ENCODE measurements around the gene ZFP64. TPM values are rescaled to one million over a fixed set of nuclear protein-coding genes. Genes with fewer than 3 reads are reported as not detected.
"Not testable (repeated sequence)": the region's sequence is repeated elsewhere in the genome, so short reads cannot be mapped to it uniquely, and the experiment has no call there.

Gene ZFP64
- total RNA-seq, 2 donors from 2014 or later: 8.1 to 11.7 TPM

DNA sequence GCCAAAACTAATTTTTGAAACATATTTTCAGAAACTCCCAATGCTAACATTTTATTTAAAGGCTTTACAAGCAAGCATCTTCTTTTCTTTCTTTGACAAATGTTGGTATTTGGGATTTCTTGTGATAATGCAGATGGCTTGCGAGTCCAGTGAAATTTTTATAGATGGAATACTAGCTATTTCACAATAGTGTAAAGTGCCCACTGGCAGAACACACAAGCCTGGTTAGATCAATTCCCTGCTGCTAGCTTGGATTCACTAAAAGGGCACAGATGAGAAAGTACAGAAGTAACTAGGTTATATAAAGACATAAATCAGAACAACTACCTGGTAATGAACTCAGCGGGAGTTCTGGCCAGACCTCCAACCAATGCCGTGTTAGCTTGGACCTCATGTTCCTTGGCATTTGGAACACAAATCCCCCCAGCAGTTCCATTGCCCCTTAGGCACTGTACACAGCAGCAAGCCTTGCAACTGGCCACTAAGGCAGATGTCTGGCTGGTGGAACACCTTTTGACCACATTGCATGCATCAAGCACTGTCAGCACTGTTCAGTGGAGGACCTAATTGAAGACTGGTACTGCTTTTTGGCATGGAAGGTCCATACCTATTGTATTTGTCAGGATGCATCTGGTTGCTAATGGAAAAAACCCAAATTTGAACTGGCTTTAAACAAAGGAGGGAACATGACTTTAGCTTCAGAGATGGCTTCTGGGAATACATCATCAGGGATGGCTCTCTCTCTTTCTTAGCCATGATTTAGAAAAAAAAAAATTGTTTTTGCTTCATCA lies 15.6 kb upstream of the ZFP64 start:
- DNase-seq (ENCODE audit: low spot score): no peak
- intact Hi-C loops (cut with DNase I): no loop called here

- no peak for DNase-seq (ENCODE audit: low spot score)
- intact Hi-C loops (cut with DNase I): no loop called here
Measured at GRCh38 chr20:52204136-52204535, 12.6 kb upstream of the ZFP64 start.

DNA sequence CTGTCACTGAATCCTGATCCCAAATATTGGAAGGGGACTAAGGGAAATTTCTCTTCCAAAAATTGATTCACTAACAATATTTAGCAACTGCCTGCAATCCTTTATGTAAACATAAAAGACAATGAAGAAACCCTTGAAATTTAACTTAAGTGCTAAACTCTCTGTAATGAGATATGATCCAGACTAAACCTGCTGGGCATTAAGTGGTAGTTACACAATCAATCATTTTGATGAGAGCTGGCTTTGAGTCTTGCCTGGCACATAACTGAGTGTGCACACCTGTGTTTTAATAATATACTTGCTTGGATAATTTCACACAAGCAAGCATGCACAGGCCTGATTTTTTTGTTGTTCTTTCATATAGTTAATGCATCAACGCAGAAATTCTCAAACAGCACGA lies 9.8 kb upstream of the ZFP64 start:
- intact Hi-C loops (cut with DNase I): no loop called here
- no peak for DNase-seq (ENCODE audit: low spot score)

- no peak for DNase-seq (ENCODE audit: low spot score)
- intact Hi-C loops (cut with DNase I): no loop called here
Measured at GRCh38 chr20:52200870-52201269, 9.3 kb upstream of the ZFP64 start.

DNA sequence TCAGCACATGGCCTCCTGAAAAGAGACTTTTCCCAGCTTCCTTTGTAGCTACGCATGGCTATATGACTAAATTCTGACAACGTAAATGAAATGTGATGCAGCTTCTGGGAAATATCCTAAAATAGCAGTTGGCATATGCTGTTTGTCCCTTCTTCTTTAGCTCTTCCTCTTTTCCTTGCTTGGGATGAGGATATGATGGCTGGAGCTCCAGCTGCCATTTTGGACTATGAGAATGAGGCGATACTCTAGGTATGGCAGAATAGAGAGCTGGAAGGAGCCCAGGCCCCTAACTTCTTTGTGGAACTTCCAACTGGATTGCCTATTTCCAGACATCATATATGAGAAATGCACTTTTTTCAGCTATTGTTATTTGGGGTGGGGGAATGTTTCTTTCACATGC lies 5.3 kb upstream of the ZFP64 start:
- DNase-seq (ENCODE audit: low spot score): no peak
- intact Hi-C loops (cut with DNase I): no loop called here

DNA sequence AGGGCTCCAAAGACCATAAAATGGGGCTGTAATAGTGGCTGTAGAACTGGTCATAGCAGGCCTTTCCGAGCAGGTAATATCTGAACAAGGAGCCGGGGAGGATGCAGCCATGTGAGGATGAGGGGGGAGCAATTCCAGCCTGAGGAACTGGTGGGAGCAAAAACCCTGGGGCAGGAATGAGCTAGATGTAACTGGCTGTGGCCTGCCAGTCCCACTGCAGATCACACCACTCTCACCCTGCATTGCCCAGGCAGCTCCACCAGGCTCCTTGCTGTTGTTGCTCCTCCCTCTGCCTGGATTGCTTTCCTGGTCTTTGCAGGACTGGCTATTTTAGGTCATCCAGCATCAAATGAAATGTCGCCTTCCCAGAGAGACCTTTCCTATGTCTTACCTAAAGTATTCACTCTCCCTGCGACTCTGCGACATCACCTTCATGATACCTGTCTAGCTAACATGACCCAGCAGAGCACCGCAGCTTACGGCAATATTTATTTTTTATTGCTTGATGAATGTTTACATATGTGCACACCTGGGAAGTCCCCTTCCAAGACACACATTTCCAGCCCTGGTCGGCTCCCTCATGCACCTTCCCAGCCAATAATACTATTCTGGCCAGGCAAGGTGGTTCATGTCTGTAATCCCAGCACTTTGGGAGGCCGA lies 2.4 kb upstream of the ZFP64 start:
- intact Hi-C loops (cut with DNase I): no loop called here

GRCh38 chr20:52193133-52193532 lies 1.6 kb upstream of the ZFP64 start:
- intact Hi-C loops (cut with DNase I): no loop called here
- DNase-seq (ENCODE audit: low spot score): no peak

More for the DNA sequence above, 2.4 kb upstream of the ZFP64 start:
- no peak for DNase-seq (ENCODE audit: low spot score)

DNA sequence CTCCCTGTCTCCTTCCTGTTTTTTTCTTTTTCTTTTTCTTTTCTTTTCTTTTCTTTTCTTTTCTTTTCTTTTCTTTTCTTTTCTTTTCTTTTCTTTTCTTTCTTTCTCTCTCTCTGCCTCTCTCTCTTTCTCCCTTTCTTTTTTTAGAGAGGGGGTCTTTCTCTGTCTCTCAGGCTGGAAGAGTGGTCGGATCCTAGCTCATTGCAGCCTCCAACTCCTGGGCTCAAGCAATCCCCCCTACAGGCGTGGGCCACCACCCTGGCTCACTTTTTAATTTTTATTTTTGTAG lies 1.1 kb upstream of the ZFP64 start:
- DNase-seq (ENCODE audit: low spot score); intact Hi-C loops (cut with DNase I): not testable (repeated sequence)

DNA sequence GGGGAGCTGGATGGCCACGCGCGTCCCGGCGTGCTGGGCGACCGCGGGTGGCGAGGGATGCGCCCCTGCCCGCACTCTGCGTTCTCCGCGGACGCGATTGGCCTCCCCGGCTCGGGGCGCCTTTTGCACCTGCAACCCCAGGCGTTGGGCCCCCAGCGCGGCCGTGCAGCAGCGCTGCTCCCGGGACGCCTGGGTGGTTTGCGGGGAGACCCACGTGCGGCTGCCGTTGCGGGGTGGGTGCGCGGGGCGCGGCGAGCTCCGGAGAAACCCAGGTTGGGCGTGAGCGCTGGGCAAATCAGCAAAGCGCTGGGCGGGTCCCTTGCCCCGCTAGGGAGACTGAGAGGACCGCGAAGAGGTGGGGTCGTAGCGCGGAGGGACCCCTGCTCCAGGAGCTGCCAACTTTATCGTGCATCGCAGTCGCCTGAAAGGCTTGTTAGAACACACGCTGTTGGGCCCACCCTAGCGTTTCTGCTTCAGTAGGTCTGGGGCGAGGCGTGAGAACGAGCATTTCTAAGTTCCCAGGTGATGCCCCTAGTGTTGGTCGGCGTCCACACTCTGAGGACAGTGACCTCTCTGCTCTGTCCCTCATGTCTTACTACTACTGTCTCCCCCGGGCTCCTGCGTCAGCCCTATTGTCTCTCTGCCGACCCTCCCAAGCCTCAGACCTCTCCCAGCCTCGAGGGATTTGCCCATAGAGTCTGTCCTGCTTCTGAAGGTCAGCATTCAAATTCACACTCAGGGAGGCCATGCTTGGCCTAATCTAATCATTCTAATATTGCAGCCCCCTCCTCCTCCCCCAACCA lies 538 bp upstream of the ZFP64 start:
- intact Hi-C loops (cut with DNase I): no loop called here
- no peak for DNase-seq (ENCODE audit: low spot score)

DNA sequence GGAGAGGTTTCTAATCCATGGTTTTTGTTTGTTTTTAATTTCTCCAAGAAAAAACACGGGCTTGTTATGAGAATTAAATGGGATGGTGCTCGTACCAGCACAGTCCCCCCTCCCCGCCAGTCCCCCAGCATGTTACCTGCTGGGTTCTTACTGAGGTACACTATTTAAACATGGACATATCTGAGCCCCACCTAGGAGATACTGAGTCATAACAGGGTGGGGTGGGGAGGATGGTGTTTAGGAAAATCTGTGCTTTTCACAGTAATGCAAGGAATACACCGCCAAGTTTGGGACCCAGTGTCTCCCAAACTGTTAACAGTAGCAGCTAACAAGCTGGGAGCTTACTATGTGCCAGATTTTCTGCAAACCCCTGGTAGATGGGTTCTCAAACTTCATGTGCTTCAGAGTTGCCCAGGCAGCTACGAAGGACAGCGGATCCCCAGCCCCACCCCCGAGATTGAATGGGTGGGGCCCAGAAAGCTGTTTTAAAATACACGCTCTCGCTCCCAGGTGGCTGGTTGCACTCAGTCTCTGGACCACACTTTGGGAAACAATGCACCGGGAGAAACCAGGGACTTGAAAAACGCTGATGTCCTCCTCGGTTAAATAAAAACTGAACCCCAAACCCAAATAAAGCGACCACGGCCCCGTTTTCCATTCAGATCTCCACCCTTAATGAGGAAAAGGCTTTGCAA lies 995 bp downstream of the ZFP64 start:
- intact Hi-C loops (cut with DNase I): no loop called here
- DNase-seq (ENCODE audit: low spot score): no peak

- intact Hi-C loops (cut with DNase I): no loop called here
Measured at GRCh38 chr20:52181766-52182165, 9.8 kb downstream of the ZFP64 start.

GRCh38 chr20:52180180-52180840 lies 11.3 kb downstream of the ZFP64 start:
- intact Hi-C loops (cut with DNase I): no loop called here
- DNase-seq (ENCODE audit: low spot score): no peak

More at GRCh38 chr20:52181766-52182165, 9.8 kb downstream of the ZFP64 start:
- DNase-seq (ENCODE audit: low spot score): no peak

GRCh38 chr20:52179331-52180179 lies 12.0 kb downstream of the ZFP64 start:
- DNase-seq (ENCODE audit: low spot score): no peak
- intact Hi-C loops (cut with DNase I): no loop called here

- intact Hi-C loops (cut with DNase I): no loop called here
Measured at GRCh38 chr20:52178691-52179090, 12.9 kb downstream of the ZFP64 start.

DNA sequence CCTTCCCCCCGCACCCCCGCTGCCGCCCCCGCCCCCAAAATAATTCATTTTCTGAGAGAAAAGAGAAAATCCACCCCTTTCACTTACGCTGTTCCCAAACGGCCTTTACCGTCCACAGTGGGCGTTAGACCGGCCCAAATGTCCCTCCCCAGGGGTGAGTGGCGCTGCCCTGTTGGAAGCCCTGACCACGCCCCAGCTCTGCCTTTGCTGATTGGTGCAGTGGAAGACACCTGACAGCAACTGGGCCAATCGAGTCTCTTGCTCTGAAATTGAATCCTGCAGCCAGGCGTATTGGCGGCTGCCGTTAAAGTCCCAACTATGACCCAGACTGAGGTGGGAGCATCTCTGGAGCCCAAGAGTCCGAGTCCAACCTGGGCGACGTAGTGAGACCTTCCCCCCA lies 15.7 kb downstream of the ZFP64 start:
- intact Hi-C loops (cut with DNase I): no loop called here
- no peak for DNase-seq (ENCODE audit: low spot score)

More at GRCh38 chr20:52178691-52179090, 12.9 kb downstream of the ZFP64 start:
- DNase-seq (ENCODE audit: low spot score): no peak

DNA sequence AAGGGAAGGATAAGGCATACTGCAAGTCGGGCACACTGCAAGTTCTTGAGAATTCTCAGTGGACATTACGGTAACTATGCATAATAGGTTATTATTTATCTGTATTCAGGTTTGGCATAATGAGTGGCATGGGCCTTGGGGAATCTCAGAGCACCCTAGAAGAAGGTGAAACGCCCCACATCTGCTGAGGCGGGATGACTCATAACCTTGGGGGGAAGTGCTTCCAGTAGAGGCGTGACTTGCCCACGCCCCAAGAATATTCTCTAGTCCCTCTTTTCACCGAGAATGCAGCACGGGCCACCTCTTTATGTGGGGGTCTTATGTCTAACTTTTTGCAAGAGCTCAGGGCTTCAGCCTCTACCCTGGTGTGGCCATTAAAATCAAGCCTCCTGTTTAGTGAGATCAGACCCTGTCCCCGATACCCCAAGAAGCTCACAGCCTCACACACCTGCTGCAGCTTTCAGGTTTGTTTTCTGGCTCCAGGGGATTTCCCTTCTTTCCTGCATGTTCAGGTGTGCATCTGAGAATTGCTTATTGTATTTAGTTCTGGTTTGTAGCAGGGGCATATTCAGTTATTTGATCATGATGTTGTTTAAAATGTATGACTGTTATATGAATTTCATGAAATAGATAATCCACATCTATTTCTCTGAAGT lies 19.1 kb downstream of the ZFP64 start:
- intact Hi-C loops (cut with DNase I): no loop called here
- DNase-seq (ENCODE audit: low spot score): no peak

GRCh38 chr20:52171025-52171424 lies 20.6 kb downstream of the ZFP64 start:
- intact Hi-C loops (cut with DNase I): no loop called here
- no peak for DNase-seq (ENCODE audit: low spot score)

GRCh38 chr20:52168116-52168515 lies 23.5 kb downstream of the ZFP64 start:
- DNase-seq (ENCODE audit: low spot score): no peak
- intact Hi-C loops (cut with DNase I): no loop called here

Measured in posterior vena cava (tissue), 2 donors.